Neural crest cell (in vitro differentiated cells): Measurements from ENCODE around the gene SRSF11. TPM values are rescaled to one million over a fixed set of nuclear protein-coding genes. Genes with fewer than 3 reads are reported as not detected.

Source experiments
- DNase-seq: peaks from one replicate; pipeline ENCODE4 v3.0.0; 2021; ENCODE audit warnings: low read depth, mixed read lengths, low spot score
- H3K27ac Mint-ChIP-seq: one replicate; pipeline ENCODE4 v1.8.0; 2021; ENCODE audit warnings: mild to moderate bottlenecking, mixed read lengths; ENCODE audit not compliant: unreplicated experiment
- H3K27me3 Mint-ChIP-seq: 2 replicates; pipeline ENCODE4 v1.8.0; 2021; ENCODE audit warnings: low read depth, mild to moderate bottlenecking, mixed read lengths
- H3K36me3 Mint-ChIP-seq: 2 replicates; pipeline ENCODE4 v1.8.0; 2021; ENCODE audit warnings: low read depth, mild to moderate bottlenecking, mixed read lengths
- H3K4me1 Mint-ChIP-seq: 2 replicates; pipeline ENCODE4 v1.8.0; 2021; ENCODE audit warnings: mixed read lengths
- H3K4me3 Mint-ChIP-seq: one replicate; pipeline ENCODE4 v1.8.0; 2021; ENCODE audit warnings: mild to moderate bottlenecking, mixed read lengths
- H3K9me3 Mint-ChIP-seq: 2 replicates; pipeline ENCODE4 v1.8.0; 2021; ENCODE audit warnings: mixed read lengths
- total RNA-seq: library from RNA; stranded (reverse); gene quantifications from 2 replicates; pipeline ENCODE4 v1.2.1, GENCODE V29; 2021
- TF ChIP-seq, protein P1 (sequence below): fragments of 200-600 bp; sonication (generic); conservative IDR thresholded peaks from 2 replicates; pipeline ENCODE4 v1.5.0; 2021; ENCODE audit warnings: antibody characterized with exemption, mild to moderate bottlenecking

SRSF11 gene
- total RNA-seq, 1 donor from 2014 or later = 244 TPM

DNA sequence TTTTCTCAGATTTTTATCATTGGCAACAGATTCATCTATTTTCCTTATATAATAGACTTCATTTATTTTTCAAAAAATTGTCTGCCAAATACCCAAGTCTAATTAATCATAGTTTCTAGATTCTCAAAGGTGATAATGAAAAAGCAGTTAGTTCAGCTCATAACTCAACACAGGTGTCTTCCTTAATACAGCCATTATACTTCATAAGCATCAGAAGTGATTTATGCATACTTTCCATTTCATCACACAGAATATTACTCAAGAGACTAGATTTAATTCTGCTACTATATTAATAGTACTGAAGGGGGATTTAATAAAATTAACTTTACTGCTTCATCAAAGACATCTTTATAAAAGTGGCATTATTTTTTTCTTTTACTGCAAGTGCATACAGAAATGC is 18.8 kb downstream of the SRSF11 start:
- Mint-ChIP-seq H3K9me3 (no peaks in the 10 kb centered on the region), H3K36me3 (peaks cover 11% of the 10 kb centered on the region), H3K27ac (no peak overlapping the region), H3K4me3 (no peak overlapping the region), H3K4me1 (no peaks in the 10 kb centered on the region), H3K27me3 (no peaks in the 10 kb centered on the region)
- TF ChIP-seq, protein P1, sequence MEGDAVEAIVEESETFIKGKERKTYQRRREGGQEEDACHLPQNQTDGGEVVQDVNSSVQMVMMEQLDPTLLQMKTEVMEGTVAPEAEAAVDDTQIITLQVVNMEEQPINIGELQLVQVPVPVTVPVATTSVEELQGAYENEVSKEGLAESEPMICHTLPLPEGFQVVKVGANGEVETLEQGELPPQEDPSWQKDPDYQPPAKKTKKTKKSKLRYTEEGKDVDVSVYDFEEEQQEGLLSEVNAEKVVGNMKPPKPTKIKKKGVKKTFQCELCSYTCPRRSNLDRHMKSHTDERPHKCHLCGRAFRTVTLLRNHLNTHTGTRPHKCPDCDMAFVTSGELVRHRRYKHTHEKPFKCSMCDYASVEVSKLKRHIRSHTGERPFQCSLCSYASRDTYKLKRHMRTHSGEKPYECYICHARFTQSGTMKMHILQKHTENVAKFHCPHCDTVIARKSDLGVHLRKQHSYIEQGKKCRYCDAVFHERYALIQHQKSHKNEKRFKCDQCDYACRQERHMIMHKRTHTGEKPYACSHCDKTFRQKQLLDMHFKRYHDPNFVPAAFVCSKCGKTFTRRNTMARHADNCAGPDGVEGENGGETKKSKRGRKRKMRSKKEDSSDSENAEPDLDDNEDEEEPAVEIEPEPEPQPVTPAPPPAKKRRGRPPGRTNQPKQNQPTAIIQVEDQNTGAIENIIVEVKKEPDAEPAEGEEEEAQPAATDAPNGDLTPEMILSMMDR = no peak
- no peak for DNase-seq

DNA sequence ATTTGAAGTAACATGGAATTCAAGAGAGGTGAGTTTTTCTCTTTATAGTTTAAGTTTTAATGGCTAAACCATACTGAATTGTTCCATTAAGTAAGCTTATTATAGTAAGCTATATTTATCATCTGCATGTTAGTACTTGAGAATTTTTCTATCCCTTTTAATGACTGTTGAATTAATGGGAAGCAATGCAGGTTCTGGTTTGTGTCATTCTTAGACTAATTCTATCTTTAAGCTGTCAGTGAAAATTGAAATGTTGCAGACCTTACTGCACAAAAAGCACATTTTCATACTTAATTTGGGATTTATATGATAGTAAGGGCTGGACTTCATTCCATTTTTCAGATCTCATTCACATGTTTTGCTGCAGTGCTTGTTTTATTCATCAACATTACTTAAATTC is 25.9 kb downstream of the SRSF11 start:
- DNase-seq = no peak
- Mint-ChIP-seq H3K9me3 (no peaks in the 10 kb centered on the region), H3K27me3 (no peaks in the 10 kb centered on the region), H3K36me3 (peaks cover 12% of the 10 kb centered on the region), H3K4me1 (no peaks in the 10 kb centered on the region), H3K27ac (no peak overlapping the region), H3K4me3 (no peak overlapping the region)
- TF ChIP-seq, protein P1 = no peak

DNA sequence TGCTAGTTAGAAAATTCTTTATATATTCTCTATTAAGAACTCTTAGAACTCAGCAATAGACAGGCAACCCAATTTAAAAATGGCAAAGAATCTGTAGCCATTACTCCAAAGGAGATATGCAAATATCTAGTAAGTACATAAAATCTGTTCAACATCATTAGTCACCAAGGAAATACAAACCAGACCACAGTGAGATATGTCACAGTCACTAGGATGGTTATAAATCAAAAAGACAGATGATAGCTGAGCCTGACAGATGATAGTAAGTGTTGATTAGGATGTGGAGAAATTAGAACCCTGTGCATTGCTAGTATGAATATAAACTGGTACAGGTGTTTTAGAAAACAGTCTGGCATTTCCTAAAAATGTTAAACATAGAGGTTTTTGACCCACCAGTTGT is 26.6 kb downstream of the SRSF11 start:
- Mint-ChIP-seq H3K27ac (no peak overlapping the region), H3K27me3 (no peaks in the 10 kb centered on the region), H3K4me1 (no peaks in the 10 kb centered on the region), H3K36me3 (peaks cover 12% of the 10 kb centered on the region), H3K4me3 (no peak overlapping the region), H3K9me3 (no peaks in the 10 kb centered on the region)
- no peak for DNase-seq
- TF ChIP-seq, protein P1 = no peak

DNA sequence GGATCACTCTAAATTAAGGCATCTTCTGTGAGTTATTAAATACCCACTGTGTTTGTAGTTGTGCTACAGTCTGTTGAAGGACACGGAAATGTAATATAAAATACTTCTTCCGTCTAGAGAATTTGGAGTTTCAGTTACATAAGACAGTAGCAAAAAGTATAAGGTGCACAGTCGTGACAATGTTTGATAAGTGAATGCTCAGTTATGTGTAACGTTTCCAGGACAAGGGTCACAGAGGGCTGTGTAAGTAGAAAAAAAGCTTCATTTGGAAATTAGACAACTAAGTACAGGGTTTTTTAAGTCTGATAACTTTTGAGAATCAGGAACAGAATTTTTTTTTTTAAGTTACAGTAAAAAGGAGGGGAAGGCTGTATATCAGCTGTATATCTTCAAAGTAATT is 27.5 kb downstream of the SRSF11 start:
- Mint-ChIP-seq H3K9me3 (no peaks in the 10 kb centered on the region), H3K36me3 (peaks cover 15% of the 10 kb centered on the region), H3K4me3 (no peak overlapping the region), H3K27me3 (no peaks in the 10 kb centered on the region), H3K4me1 (no peaks in the 10 kb centered on the region), H3K27ac (no peak overlapping the region)
- DNase-seq = no peak
- TF ChIP-seq, protein P1 = no peak

DNA sequence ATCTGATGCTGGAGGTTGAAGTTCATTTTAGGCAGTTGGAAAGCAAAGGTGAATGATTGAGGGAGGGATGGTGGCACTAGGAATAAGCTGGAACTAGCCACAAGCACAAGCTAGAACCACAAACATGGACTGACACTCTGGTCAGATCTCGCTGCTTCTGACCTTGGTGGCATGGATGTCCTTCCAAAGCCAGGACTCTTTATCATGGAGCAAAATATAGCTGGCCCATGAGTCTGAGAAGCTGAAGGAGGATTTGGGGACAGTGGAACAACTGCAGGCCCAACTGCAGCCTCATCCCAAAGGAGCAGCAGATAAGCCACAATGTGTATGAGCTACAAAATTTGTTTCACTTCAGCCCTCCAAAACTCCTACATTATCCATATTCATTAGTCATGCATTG is 35.5 kb downstream of the SRSF11 start:
- H3K27me3 Mint-ChIP-seq = no peaks in the 10 kb centered on the region
- no peaks in the 10 kb centered on the region for H3K9me3 Mint-ChIP-seq
- H3K36me3 Mint-ChIP-seq = peaks cover 10% of the 10 kb centered on the region
- DNase-seq = no peak
- H3K4me1 Mint-ChIP-seq = no peaks in the 10 kb centered on the region
- no peak overlapping the region for H3K27ac Mint-ChIP-seq
- TF ChIP-seq, protein P1 = no peak
- peak overlapping the region; percentile 10 for H3K4me3 Mint-ChIP-seq

DNA sequence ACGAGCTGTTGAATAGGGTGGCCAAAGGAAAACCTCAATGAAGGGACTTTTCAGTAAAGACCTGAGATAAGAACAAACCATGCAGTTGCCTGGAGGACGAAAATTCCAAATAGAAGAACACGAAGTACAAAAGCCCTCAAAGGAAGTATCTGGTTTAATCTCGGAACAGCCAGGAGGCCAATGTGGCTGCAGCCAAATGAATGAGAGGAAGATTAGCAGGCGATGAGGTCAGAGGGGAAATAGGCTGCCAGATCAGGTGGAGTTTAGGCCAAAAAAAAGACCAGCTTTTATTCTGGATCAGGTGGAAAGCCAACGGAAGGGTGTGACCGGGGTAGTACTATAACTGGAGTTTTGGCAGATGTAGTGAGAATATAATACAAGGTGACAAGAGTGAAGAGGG is 43.7 kb downstream of the SRSF11 start:
- Mint-ChIP-seq H3K27ac (no peak overlapping the region), H3K36me3 (peaks cover 32% of the 10 kb centered on the region), H3K9me3 (no peaks in the 10 kb centered on the region), H3K4me3 (no peak overlapping the region), H3K4me1 (no peaks in the 10 kb centered on the region), H3K27me3 (no peaks in the 10 kb centered on the region)
- no peak for DNase-seq
- TF ChIP-seq, protein P1 = no peak
